Mononuclear cell (primary cell): Measurements from ENCODE around the gene GOLGA6C. TPM values are rescaled to one million over a fixed set of nuclear protein-coding genes. Genes with fewer than 3 reads are reported as not detected.
"Not testable (repeated sequence)": the region's sequence is repeated elsewhere in the genome, so short reads cannot be mapped to it uniquely, and the experiment has no call there.

ENCODE experiments used
- H3K27me3 ChIP-seq: 2 replicates; pipeline ENCODE4 v1.6.0; 2011; ENCODE audit warnings: low read length, control low read depth; ENCODE audit not compliant: insufficient read depth
- H3K4me1 ChIP-seq: 2 replicates; pipeline ENCODE4 v1.5.1; 2011; ENCODE audit warnings: mild to moderate bottlenecking, low read length, control low read depth; ENCODE audit not compliant: insufficient read depth
- H3K4me3 ChIP-seq: 2 replicates; pipeline ENCODE4 v1.5.1; 2011; ENCODE audit warnings: mild to moderate bottlenecking, low read length, moderate library complexity
- H3K9me3 ChIP-seq: 2 replicates; pipeline ENCODE4 v1.5.1; 2011; ENCODE audit warnings: low read depth, mild to moderate bottlenecking, control low read depth, low read length
- total RNA-seq: library from RNA; depleted of rRNA; stranded (reverse); fragments of >200 nt; gene quantifications from one replicate; pipeline ENCODE4 v1.2.3, GENCODE V29; 2012

Gene GOLGA6C, protein sequence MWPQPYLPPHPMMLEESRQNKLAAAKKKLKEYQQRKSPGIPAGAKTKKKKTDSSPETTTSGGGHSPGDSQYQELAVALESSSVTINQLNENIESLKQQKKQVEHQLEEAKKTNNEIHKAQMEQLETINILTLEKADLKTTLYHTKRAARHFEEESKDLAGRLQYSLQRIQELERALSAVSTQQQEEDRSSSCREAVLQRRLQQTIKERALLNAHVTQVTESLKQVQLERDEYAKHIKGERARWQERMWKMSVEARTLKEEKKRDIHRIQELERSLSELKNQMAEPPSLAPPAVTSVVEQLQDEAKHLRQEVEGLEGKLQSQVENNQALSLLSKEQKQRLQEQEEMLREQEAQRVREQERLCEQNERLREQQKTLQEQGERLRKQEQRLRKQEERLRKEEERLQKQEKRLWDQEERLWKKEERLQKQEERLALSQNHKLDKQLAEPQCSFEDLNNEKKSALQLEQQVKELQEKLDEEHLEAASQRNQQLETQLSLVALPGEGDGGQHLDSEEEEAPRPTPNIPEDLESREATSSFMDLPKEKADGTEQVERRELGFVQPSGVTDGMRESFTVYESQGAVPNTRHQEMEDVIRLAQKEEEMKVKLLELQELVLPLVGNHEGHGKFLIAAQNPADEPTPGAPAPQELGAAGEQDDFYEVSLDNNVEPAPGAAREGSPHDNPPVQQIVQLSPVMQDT
- 0.21 TPM for total RNA-seq

- not testable (repeated sequence) for H3K27me3 ChIP-seq, H3K4me3 ChIP-seq, H3K9me3 ChIP-seq, H3K4me1 ChIP-seq
Observed at GRCh38 chr15:75258034-75258433, at the start of gene GOLGA6C. TSS of gene GOLGA6C (plus strand) at chr15:75258334. CDS start at chr15:75258599, 265 bp downstream.

GRCh38 chr15:75208501-75209288 lies 49.4 kb upstream of the GOLGA6C start:
- H3K4me1 ChIP-seq = peaks cover 40% of the 10 kb centered on the region

GRCh38 chr15:75209289-75209676 lies 48.9 kb upstream of the GOLGA6C start:
- no peaks in the 10 kb centered on the region for H3K27me3 ChIP-seq
- no peak overlapping the region for H3K4me3 ChIP-seq
- H3K4me1 ChIP-seq = peaks cover 34% of the 10 kb centered on the region
- no peaks in the 10 kb centered on the region for H3K9me3 ChIP-seq

More at GRCh38 chr15:75208501-75209288, 49.4 kb upstream of the GOLGA6C start:
- Histone ChIP-seq H3K4me3 (no peak overlapping the region), H3K27me3 (no peaks in the 10 kb centered on the region), H3K9me3 (no peaks in the 10 kb centered on the region)

GRCh38 chr15:75210811-75211230 lies 47.3 kb upstream of the GOLGA6C start:
- no peaks in the 10 kb centered on the region for H3K9me3 ChIP-seq
- H3K4me1 ChIP-seq = peaks cover 23% of the 10 kb centered on the region
- no peak overlapping the region for H3K4me3 ChIP-seq
- H3K27me3 ChIP-seq = no peaks in the 10 kb centered on the region

DNA sequence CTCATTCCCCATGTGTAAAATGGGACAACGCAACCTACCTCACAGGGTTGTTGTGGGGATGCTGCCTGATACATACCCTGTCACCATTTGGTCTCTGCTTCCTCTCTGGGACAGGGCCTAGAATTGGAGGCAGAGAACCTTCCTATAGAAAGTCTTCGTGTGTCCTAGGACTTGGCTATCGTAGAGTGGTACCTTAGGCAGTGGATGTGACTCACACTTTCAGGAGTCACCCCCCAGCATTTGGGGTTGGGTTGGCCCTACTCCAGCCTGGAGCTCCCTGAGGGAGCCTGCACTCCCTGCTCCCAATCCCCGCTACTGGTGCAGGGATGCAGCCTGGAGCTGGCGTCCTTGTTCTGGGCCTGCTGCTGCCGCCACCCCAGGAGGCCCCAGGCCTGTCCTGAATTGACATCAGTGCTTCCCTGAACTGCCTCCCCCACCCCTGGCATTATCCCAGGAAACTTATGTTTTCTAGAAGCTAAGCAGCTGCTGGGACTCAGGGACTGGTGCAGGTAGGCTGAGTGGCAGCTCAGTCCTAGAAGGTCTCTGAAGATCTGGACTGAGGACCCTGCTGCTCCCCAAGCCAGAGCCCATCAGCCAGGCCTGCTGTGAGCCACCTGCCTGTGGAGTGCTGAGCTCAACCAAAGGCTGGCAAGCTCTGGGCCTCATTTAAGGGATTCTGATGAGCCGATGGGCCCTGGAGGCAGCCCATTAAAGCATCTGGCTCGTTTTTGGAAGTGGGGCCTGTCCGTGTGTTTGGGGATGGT lies 46.5 kb upstream of the GOLGA6C start:
- no peak overlapping the region for H3K4me3 ChIP-seq
- no peaks in the 10 kb centered on the region for H3K27me3 ChIP-seq
- H3K9me3 ChIP-seq = no peaks in the 10 kb centered on the region
- peaks cover 23% of the 10 kb centered on the region for H3K4me1 ChIP-seq

GRCh38 chr15:75212200-75212858 lies 45.8 kb upstream of the GOLGA6C start:
- no peak overlapping the region for H3K4me3 ChIP-seq
- H3K9me3 ChIP-seq = no peaks in the 10 kb centered on the region
- H3K4me1 ChIP-seq = peaks cover 23% of the 10 kb centered on the region
- H3K27me3 ChIP-seq = no peaks in the 10 kb centered on the region

DNA sequence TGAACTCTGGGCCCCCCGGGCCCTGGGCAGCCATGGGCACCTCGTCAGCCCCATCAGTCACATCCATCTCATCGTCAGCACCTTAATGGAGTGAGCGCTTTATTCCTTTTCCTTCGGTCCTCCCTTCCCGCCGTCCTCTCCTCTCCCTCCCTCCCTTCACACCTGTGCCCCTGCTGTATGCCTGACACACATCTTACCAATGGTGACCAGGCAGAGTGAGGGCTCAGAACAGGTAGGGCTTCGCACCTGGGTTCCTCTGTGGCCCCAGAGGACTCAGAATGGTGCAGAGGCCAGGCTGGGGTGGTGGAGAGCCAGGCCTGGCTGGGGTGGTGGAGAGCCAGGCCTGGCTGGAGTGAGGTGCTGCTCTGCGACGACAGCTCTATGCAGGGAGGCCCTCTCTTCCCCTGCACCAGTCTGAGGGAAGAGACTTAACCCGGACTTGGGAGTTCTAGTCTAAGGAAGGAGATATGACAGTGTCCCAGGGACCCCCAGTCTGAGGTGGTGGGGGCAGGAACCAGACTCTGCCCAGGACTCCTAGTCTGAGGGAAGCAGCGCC lies 44.8 kb upstream of the GOLGA6C start:
- H3K27me3 ChIP-seq = no peaks in the 10 kb centered on the region
- H3K4me3 ChIP-seq = no peak overlapping the region
- H3K4me1 ChIP-seq = peaks cover 21% of the 10 kb centered on the region
- H3K9me3 ChIP-seq = no peaks in the 10 kb centered on the region

DNA sequence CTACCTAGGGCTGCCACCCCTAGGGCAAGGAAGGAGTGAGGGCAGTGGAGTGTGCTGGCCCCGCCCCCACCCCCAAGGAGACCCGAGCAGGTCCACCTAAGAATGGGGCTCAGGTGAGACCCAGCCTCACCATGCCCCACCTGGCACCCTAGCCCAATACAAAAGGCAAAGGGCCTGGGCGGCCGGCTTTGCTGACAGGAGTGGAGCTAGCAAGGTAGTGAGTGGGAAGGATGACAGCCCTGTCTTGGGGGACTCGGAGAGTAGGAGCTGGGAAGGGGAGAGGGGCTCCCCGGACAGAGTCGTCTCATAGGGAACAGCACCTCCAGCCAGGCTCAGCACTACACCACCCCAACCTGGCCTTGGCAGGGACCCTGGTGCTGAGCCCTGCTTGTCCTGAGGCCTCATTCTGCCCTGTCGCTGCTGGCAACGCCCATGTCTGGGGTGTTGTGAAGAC lies 44.3 kb upstream of the GOLGA6C start:
- H3K4me1 ChIP-seq = peaks cover 16% of the 10 kb centered on the region
- no peak overlapping the region for H3K4me3 ChIP-seq
- no peaks in the 10 kb centered on the region for H3K27me3 ChIP-seq
- H3K9me3 ChIP-seq = no peaks in the 10 kb centered on the region

DNA sequence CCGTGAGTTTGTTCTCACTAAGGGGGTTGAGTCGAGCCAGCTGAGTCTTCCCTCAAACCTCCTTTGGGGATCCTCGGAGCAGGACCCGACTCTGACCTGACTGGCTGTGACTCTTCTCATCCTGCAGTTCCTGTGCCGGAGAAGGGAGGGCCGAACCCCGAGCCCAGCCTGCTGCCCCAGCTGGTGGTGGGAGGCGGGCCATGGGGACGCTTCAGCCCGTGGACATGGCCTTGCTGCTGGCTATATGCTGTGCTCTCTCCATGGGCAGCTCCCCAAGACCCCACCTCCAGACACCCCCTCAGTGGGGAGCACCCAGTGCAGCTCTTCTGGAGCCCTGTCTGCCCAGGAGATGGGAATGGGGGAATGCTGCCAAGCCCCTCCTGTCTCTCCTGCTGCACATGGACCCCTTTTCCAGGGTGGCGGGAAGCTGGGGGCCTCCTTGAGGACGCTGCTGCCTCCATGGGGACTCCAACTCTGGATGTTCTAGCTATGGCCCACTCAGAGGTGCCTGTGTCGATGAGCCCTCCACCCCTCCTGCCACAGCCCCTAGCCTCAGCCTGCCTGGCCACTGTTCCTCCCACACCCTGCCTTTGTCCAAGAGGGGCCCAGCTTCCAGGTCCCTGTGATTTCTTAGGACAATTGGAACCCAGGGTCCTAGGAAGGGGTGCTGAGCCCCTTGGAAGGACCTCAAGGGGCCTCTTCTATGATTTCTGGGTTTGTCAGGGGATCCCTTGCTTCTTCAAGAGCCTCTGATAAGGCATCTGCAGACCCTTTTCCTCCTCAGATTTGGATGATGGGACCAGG lies 43.6 kb upstream of the GOLGA6C start:
- no peaks in the 10 kb centered on the region for H3K27me3 ChIP-seq
- H3K4me3 ChIP-seq = no peak overlapping the region
- H3K4me1 ChIP-seq = peaks cover 15% of the 10 kb centered on the region
- H3K9me3 ChIP-seq = no peaks in the 10 kb centered on the region

- Histone ChIP-seq H3K4me1 (peaks cover 14% of the 10 kb centered on the region), H3K9me3 (no peaks in the 10 kb centered on the region), H3K4me3 (no peak overlapping the region), H3K27me3 (no peaks in the 10 kb centered on the region)
Observed at GRCh38 chr15:75215107-75216004, 42.8 kb upstream of the GOLGA6C start.

DNA sequence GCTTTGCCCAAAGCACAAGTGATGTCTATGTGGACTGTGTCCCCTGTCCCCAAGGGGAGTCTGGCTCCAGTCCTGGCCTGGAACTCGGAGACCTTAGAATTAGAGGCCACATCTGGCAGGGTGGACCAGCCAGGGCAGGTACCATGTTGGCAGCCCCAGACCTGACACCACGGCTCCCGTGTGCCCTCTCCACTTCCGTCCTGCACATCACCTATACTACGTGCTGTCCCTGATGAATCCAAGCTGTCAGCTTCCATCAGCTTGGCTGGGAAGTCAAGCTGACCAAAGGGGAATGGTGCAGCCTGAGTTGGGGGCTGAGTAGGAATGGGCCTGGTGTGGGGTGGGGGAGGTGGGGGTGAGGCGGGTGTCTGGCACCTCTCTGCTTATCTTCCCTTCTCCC lies 41.1 kb upstream of the GOLGA6C start:
- Histone ChIP-seq H3K4me3 (no peak overlapping the region), H3K4me1 (peaks cover 11% of the 10 kb centered on the region), H3K9me3 (no peaks in the 10 kb centered on the region), H3K27me3 (no peaks in the 10 kb centered on the region)

DNA sequence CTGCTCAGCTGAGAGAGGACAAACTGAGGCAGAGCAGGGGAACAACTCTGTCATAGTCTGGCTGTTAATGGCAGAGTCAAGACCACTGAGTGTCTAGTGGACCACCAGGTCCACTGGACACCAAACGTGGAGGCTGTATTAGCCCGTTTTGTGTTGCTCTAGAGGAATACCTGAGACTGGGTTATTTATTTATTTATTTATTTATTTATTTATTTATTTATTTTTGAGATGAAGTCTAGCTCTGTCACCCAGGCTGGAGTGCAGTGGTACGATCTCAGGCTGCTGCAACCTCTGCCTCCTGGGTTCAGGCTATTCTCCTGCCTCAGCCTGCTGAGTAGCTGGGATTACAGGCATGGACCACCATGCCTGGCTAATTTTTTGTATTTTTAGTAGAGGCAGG lies 40.6 kb upstream of the GOLGA6C start:
- H3K4me1 ChIP-seq = peaks cover 11% of the 10 kb centered on the region
- not testable (repeated sequence) for H3K27me3 ChIP-seq, H3K9me3 ChIP-seq, H3K4me3 ChIP-seq
